OCI-LY1 (cell line): Measurements from ENCODE around the gene PPP1R15B.

Experiments
- H2AFZ ChIP-seq: fragments of 200-600 bp; sonication (generic), shearing (Covaris generic); 2 replicates; pipeline ENCODE4 v1.6.0; 2014; ENCODE audit warnings: antibody characterized with exemption, mild to moderate bottlenecking, low read length
- H3F3A ChIP-seq: fragments of 200-600 bp; sonication (generic), shearing (Covaris generic); 2 replicates; pipeline ENCODE4 v1.6.0; 2014; ENCODE audit warnings: mild to moderate bottlenecking, antibody characterized with exemption, low read length, moderate library complexity; ENCODE audit not compliant: insufficient read depth
- H3K27ac ChIP-seq: fragments of 200-600 bp; sonication (generic); 2 replicates; pipeline ENCODE4 v1.5.1; 2014; ENCODE audit warnings: low read length, mixed run types, mild to moderate bottlenecking, low read depth; ENCODE audit not compliant: poor library complexity, severe bottlenecking
- H3K27me3 ChIP-seq: fragments of 200-600 bp; sonication (generic); 2 replicates; pipeline ENCODE4 v1.6.0; 2014; ENCODE audit warnings: antibody characterized with exemption, mild to moderate bottlenecking, low read length, moderate library complexity; ENCODE audit not compliant: insufficient read depth
- H3K36me3 ChIP-seq: fragments of 200-600 bp; sonication (generic); 2 replicates; pipeline ENCODE4 v1.6.1; 2014; ENCODE audit warnings: mild to moderate bottlenecking, antibody characterized with exemption, low read length, moderate library complexity, mixed read lengths; ENCODE audit not compliant: insufficient read depth
- H3K4me1 ChIP-seq: fragments of 200-600 bp; sonication (generic); 2 replicates; pipeline ENCODE4 v1.5.1; 2014; ENCODE audit warnings: mild to moderate bottlenecking, low read length, moderate library complexity; ENCODE audit not compliant: insufficient read depth, severe bottlenecking
- H3K4me2 ChIP-seq: fragments of 200-600 bp; sonication (generic), shearing (Covaris generic); 2 replicates; pipeline ENCODE4 v1.6.1; 2014; ENCODE audit warnings: low read length
- H3K4me3 ChIP-seq: fragments of 200-600 bp; sonication (generic); 2 replicates; pipeline ENCODE4 v1.5.1; 2014; ENCODE audit warnings: low read length, low read depth, mild to moderate bottlenecking, mixed read lengths; ENCODE audit not compliant: poor library complexity, severe bottlenecking
- H3K79me2 ChIP-seq: fragments of 200-600 bp; shearing (Covaris generic); 2 replicates; pipeline ENCODE4 v1.6.1; 2016; ENCODE audit warnings: mixed run types, low read length, mixed read lengths; ENCODE audit not compliant: insufficient read depth
- H3K9ac ChIP-seq: fragments of 200-600 bp; sonication (generic), shearing (Covaris generic); 2 replicates; pipeline ENCODE4 v1.6.1; 2014; ENCODE audit warnings: mild to moderate bottlenecking, low read length, mixed read lengths
- H3K9me2 ChIP-seq: fragments of 200-600 bp; sonication (generic), shearing (Covaris generic); 2 replicates; pipeline ENCODE4 v1.6.1; 2014; ENCODE audit warnings: low read depth, mild to moderate bottlenecking, low read length, mixed read lengths
- H3K9me3 ChIP-seq: fragments of 200-600 bp; shearing (Covaris generic); 2 replicates; pipeline ENCODE4 v1.6.1; 2014; ENCODE audit warnings: low read length, mixed read lengths
- H4K20me1 ChIP-seq: fragments of 200-600 bp; sonication (generic), shearing (Covaris generic); 2 replicates; pipeline ENCODE4 v1.6.0; 2016; ENCODE audit warnings: mild to moderate bottlenecking, low read length; ENCODE audit not compliant: insufficient read depth
- EZH2 ChIP-seq: fragments of 200-600 bp; sonication (generic), shearing (Covaris generic); IDR thresholded peaks from 2 replicates; pipeline ENCODE4 v1.8.0; 2017; ENCODE audit warnings: borderline replicate concordance, mixed run types, mild to moderate bottlenecking, antibody characterized with exemption, low read length, moderate library complexity, mixed read lengths
- TF ChIP-seq, protein P1 (sequence below): fragments of 200-600 bp; sonication (generic), shearing (Covaris generic); IDR thresholded peaks from 2 replicates; pipeline ENCODE4 v1.5.1; 2017; ENCODE audit warnings: mild to moderate bottlenecking, antibody characterized with exemption, low read length, moderate library complexity, mixed read lengths

Gene PPP1R15B

GRCh38 chr1:204359474-204360255 is 52.0 kb downstream of the PPP1R15B start, which contains the start of gene PLEKHA6:
Gene PLEKHA6 (minus strand): TSS chr1:204359929. CDS start chr1:204273727, 86,202 bp downstream.
- H3K27ac ChIP-seq = no peak within 1 kb of the TSS
- H3K27me3 ChIP-seq = peaks cover 5% of the 10 kb centered on the region; the same call in 1 of the 2 replicates
- H3K9me2 ChIP-seq = no peaks in the 10 kb centered on the region
- H3K4me1 ChIP-seq = peaks cover 7% of the 10 kb centered on the region
- no peaks in the 10 kb centered on the region for H3K9me3 ChIP-seq
- H3K9ac ChIP-seq = no peak within 1 kb of the TSS
- no peaks in the 10 kb centered on the region for H4K20me1 ChIP-seq
- H3F3A ChIP-seq = no peaks in the 10 kb centered on the region
- no peaks in the 10 kb centered on the region for H3K36me3 ChIP-seq
- no peak within 1 kb of the TSS for H2AFZ ChIP-seq
- no peak for TF ChIP-seq EZH2
- TF ChIP-seq, protein P1, sequence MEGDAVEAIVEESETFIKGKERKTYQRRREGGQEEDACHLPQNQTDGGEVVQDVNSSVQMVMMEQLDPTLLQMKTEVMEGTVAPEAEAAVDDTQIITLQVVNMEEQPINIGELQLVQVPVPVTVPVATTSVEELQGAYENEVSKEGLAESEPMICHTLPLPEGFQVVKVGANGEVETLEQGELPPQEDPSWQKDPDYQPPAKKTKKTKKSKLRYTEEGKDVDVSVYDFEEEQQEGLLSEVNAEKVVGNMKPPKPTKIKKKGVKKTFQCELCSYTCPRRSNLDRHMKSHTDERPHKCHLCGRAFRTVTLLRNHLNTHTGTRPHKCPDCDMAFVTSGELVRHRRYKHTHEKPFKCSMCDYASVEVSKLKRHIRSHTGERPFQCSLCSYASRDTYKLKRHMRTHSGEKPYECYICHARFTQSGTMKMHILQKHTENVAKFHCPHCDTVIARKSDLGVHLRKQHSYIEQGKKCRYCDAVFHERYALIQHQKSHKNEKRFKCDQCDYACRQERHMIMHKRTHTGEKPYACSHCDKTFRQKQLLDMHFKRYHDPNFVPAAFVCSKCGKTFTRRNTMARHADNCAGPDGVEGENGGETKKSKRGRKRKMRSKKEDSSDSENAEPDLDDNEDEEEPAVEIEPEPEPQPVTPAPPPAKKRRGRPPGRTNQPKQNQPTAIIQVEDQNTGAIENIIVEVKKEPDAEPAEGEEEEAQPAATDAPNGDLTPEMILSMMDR = no peak
- no peaks in the 10 kb centered on the region for H3K79me2 ChIP-seq
- H3K4me3 ChIP-seq = no peak within 1 kb of the TSS
- no peak within 1 kb of the TSS for H3K4me2 ChIP-seq

DNA sequence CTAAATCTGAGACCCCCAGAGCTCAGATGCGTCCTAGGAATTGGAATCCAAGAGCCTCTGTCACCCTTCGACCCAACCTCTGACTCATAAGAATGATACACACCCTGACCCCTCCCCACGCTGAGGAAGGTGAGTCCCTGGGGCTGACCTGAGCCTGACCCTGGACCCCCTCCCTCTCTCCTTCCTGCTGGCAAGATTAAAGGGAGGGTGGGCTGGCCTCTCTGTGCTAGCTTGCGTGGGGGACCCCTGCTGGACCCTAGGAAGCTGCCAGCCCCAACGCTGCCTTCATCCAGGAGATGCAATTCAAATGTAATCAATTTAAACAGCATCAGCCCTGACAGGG is 52.5 kb downstream of the PPP1R15B start:
- H3K36me3 ChIP-seq = no peaks in the 10 kb centered on the region

GRCh38 chr1:204358605-204359004 is 53.0 kb downstream of the PPP1R15B start:
- no peak overlapping the region for H3K4me3 ChIP-seq
- H3K4me1 ChIP-seq = peaks cover 7% of the 10 kb centered on the region
- H3K36me3 ChIP-seq = no peaks in the 10 kb centered on the region
- H2AFZ ChIP-seq = no peak overlapping the region
- H3K9me3 ChIP-seq = no peaks in the 10 kb centered on the region
- H3K4me2 ChIP-seq = no peak overlapping the region
- no peak for TF ChIP-seq EZH2
- TF ChIP-seq, protein P1 = no peak
- H3K79me2 ChIP-seq = no peaks in the 10 kb centered on the region
- H3K9me2 ChIP-seq = no peaks in the 10 kb centered on the region
- H3K9ac ChIP-seq = no peak overlapping the region
- H3K27me3 ChIP-seq = peaks cover 5% of the 10 kb centered on the region; the same call in 1 of the 2 replicates
- H3F3A ChIP-seq = no peaks in the 10 kb centered on the region
- H4K20me1 ChIP-seq = no peaks in the 10 kb centered on the region
- no peak overlapping the region for H3K27ac ChIP-seq

More for the DNA sequence above, 52.5 kb downstream of the PPP1R15B start:
- Histone ChIP-seq H3K9me2 (no peaks in the 10 kb centered on the region), H3K79me2 (no peaks in the 10 kb centered on the region), H4K20me1 (no peaks in the 10 kb centered on the region), H3K4me3 (no peak overlapping the region), H3F3A (no peaks in the 10 kb centered on the region), H3K9ac (no peak overlapping the region), H3K9me3 (no peaks in the 10 kb centered on the region), H3K4me2 (no peak overlapping the region), H2AFZ (no peak overlapping the region), H3K27me3 (peaks cover 5% of the 10 kb centered on the region; the same call in 1 of the 2 replicates), H3K4me1 (peaks cover 7% of the 10 kb centered on the region), H3K27ac (no peak overlapping the region)
- TF ChIP-seq EZH2 = no peak
- TF ChIP-seq, protein P1 = no peak
